ENCODE results near the gene SORCS2. TPM values are rescaled to one million over a fixed set of nuclear protein-coding genes. Genes with fewer than 3 reads are reported as not detected.

SORCS2 gene
- total RNA-seq, 1 donor from 2014 or later, result 13.8 TPM

GRCh38 chr4:7732263-7732662 lies 539.9 kb downstream of the SORCS2 start:
- no peak overlapping the region for H3K4me3 ChIP-seq (ENCODE audit: insufficient read depth, low read depth, low read length)
- H3K4me1 Mint-ChIP-seq (ENCODE audit: low read depth, unreplicated experiment), result no peaks in the 10 kb centered on the region
- H3K27ac ChIP-seq (ENCODE audit: low read depth, low read length), result no peak overlapping the region
- no peak overlapping the region for H3K4me3 Mint-ChIP-seq (ENCODE audit: unreplicated experiment)
- no peaks in the 10 kb centered on the region for H3K4me1 ChIP-seq (ENCODE audit: insufficient read depth, low read length)
- H2AFZ ChIP-seq (ENCODE audit: low read depth, low read length), result no peak overlapping the region
- DNase-seq (ENCODE audit: low read depth) (no peak), FAIRE-seq (no peak)
- H4K20me1 ChIP-seq (ENCODE audit: insufficient read depth, low read length), result peaks cover 10% of the 10 kb centered on the region
- peaks cover 60% of the 10 kb centered on the region for H3K27me3 Mint-ChIP-seq (ENCODE audit: low read depth, unreplicated experiment)
- TF ChIP-seq, protein P1, sequence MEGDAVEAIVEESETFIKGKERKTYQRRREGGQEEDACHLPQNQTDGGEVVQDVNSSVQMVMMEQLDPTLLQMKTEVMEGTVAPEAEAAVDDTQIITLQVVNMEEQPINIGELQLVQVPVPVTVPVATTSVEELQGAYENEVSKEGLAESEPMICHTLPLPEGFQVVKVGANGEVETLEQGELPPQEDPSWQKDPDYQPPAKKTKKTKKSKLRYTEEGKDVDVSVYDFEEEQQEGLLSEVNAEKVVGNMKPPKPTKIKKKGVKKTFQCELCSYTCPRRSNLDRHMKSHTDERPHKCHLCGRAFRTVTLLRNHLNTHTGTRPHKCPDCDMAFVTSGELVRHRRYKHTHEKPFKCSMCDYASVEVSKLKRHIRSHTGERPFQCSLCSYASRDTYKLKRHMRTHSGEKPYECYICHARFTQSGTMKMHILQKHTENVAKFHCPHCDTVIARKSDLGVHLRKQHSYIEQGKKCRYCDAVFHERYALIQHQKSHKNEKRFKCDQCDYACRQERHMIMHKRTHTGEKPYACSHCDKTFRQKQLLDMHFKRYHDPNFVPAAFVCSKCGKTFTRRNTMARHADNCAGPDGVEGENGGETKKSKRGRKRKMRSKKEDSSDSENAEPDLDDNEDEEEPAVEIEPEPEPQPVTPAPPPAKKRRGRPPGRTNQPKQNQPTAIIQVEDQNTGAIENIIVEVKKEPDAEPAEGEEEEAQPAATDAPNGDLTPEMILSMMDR (IDR thresholded peaks at IDR 0.05; ENCODE audit: insufficient read depth, low read depth, low read length), result no peak
- no peaks in the 10 kb centered on the region for H3K36me3 ChIP-seq (ENCODE audit: insufficient read depth, low read length)
- no peaks in the 10 kb centered on the region for H3K9me3 ChIP-seq (ENCODE audit: insufficient read depth, low read depth, low read length)
- H3K27ac Mint-ChIP-seq (ENCODE audit: unreplicated experiment), result no peak overlapping the region
- H3K9me3 Mint-ChIP-seq (ENCODE audit: unreplicated experiment), result peaks cover 3% of the 10 kb centered on the region
- H3K36me3 Mint-ChIP-seq (ENCODE audit: low read depth, unreplicated experiment), result peaks cover 16% of the 10 kb centered on the region
- H3K4me2 ChIP-seq (ENCODE audit: low read length), result no peak overlapping the region
- peaks cover 5% of the 10 kb centered on the region for H3K27me3 ChIP-seq (ENCODE audit: insufficient read depth, low read length)
- H3K79me2 ChIP-seq (ENCODE audit: insufficient read depth, low read length), result no peaks in the 10 kb centered on the region
- H3K9ac ChIP-seq (ENCODE audit: low read length), result no peak overlapping the region

GRCh38 chr4:7733201-7733600 lies 540.9 kb downstream of the SORCS2 start:
- Mint-ChIP-seq H3K4me1 (ENCODE audit: low read depth, unreplicated experiment) (no peaks in the 10 kb centered on the region), H3K27ac (ENCODE audit: unreplicated experiment) (no peak overlapping the region), H3K36me3 (ENCODE audit: low read depth, unreplicated experiment) (peaks cover 13% of the 10 kb centered on the region), H3K9me3 (ENCODE audit: unreplicated experiment) (peaks cover 3% of the 10 kb centered on the region), H3K4me3 (ENCODE audit: unreplicated experiment) (no peak overlapping the region), H3K27me3 (ENCODE audit: low read depth, unreplicated experiment) (peaks cover 54% of the 10 kb centered on the region)
- Histone ChIP-seq H3K4me1 (ENCODE audit: insufficient read depth, low read length) (no peaks in the 10 kb centered on the region), H3K27me3 (ENCODE audit: insufficient read depth, low read length) (peaks cover 5% of the 10 kb centered on the region), H3K9me3 (ENCODE audit: insufficient read depth, low read depth, low read length) (no peaks in the 10 kb centered on the region), H3K4me2 (ENCODE audit: low read length) (no peak overlapping the region), H4K20me1 (ENCODE audit: insufficient read depth, low read length) (peaks cover 10% of the 10 kb centered on the region), H3K9ac (ENCODE audit: low read length) (no peak overlapping the region), H3K27ac (ENCODE audit: low read depth, low read length) (no peak overlapping the region), H3K79me2 (ENCODE audit: insufficient read depth, low read length) (no peaks in the 10 kb centered on the region), H3K36me3 (ENCODE audit: insufficient read depth, low read length) (no peaks in the 10 kb centered on the region), H3K4me3 (ENCODE audit: insufficient read depth, low read depth, low read length) (no peak overlapping the region), H2AFZ (ENCODE audit: low read depth, low read length) (no peak overlapping the region)
- no peak for FAIRE-seq
- no peak for DNase-seq (ENCODE audit: low read depth)
- TF ChIP-seq, protein P1 (IDR thresholded peaks at IDR 0.05; ENCODE audit: insufficient read depth, low read depth, low read length), result no peak
- TF ChIP-seq EZH2 (IDR thresholded peaks at IDR 0.05; ENCODE audit: insufficient read depth, low read length), result no peak

- TF ChIP-seq, protein P1 (IDR thresholded peaks at IDR 0.05; ENCODE audit: insufficient read depth, low read depth, low read length), result no peak
- no peak for TF ChIP-seq EZH2 (IDR thresholded peaks at IDR 0.05; ENCODE audit: insufficient read depth, low read length)
- Mint-ChIP-seq H3K27me3 (ENCODE audit: low read depth, unreplicated experiment) (peaks cover 57% of the 10 kb centered on the region), H3K27ac (ENCODE audit: unreplicated experiment) (no peak overlapping the region), H3K4me3 (ENCODE audit: unreplicated experiment) (no peak overlapping the region), H3K9me3 (ENCODE audit: unreplicated experiment) (peaks cover 5% of the 10 kb centered on the region), H3K36me3 (ENCODE audit: low read depth, unreplicated experiment) (peaks cover 16% of the 10 kb centered on the region), H3K4me1 (ENCODE audit: low read depth, unreplicated experiment) (no peaks in the 10 kb centered on the region)
- FAIRE-seq (no peak), DNase-seq (ENCODE audit: low read depth) (no peak)
- no peaks in the 10 kb centered on the region for H3K36me3 ChIP-seq (ENCODE audit: insufficient read depth, low read length)
- H2AFZ ChIP-seq (ENCODE audit: low read depth, low read length), result no peak overlapping the region
- peaks cover 7% of the 10 kb centered on the region for H4K20me1 ChIP-seq (ENCODE audit: insufficient read depth, low read length)
- H3K4me2 ChIP-seq (ENCODE audit: low read length), result no peak overlapping the region
- H3K4me1 ChIP-seq (ENCODE audit: insufficient read depth, low read length), result no peaks in the 10 kb centered on the region
- peaks cover 5% of the 10 kb centered on the region for H3K27me3 ChIP-seq (ENCODE audit: insufficient read depth, low read length)
- H3K4me3 ChIP-seq (ENCODE audit: insufficient read depth, low read depth, low read length), result no peak overlapping the region
- H3K27ac ChIP-seq (ENCODE audit: low read depth, low read length), result no peak overlapping the region
- H3K9me3 ChIP-seq (ENCODE audit: insufficient read depth, low read depth, low read length), result no peaks in the 10 kb centered on the region
- H3K79me2 ChIP-seq (ENCODE audit: insufficient read depth, low read length), result no peaks in the 10 kb centered on the region
- no peak overlapping the region for H3K9ac ChIP-seq (ENCODE audit: low read length)
Measured at GRCh38 chr4:7733801-7734650, 541.7 kb downstream of the SORCS2 start.

Data from astrocyte (in vitro differentiated cells and primary cell).